ENCODE data around the gene PDE2A.

The PDE2A gene

DNA sequence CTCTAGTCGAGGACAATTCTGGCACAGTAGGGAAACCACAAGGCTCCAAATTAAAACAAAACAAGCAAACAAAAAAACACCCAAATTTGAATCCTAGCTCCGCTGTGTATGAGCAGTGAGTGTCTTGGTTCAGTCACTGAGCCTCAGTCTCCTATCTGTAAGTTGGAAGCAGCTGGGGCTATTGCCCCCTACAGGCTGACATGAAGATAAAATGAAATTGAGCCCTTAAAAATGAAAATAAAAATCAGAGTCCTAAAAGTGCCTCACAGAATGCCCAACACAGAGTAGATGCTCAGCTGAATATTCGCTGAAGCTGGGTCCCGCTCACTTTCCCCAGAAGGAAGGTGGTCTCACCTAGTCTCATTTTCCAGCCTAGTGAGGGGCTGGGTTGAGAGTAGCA is 65.2 kb downstream of the PDE2A start:
- DNase-seq: peak; percentile 22

DNA sequence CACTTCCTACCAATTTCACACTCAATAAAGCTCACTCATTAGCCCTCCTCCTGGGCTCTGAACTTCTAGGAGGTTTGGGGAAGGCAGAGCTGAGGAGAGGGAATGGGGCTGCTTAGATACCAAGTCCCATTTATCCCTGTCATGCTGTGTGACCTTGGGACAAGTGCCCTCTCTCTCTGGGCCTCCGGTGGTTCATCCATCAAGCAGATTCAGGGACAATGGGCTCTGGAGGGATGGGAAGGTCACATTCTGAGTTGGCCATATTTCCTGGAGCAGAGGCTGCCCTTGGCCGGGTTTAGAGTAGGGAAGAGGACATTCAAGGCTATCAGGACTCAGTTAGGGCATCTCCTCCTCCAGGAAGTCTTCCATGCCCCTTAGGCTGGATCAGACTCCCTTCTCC is 66.7 kb downstream of the PDE2A start:
- DNase-seq: no peak

DNA sequence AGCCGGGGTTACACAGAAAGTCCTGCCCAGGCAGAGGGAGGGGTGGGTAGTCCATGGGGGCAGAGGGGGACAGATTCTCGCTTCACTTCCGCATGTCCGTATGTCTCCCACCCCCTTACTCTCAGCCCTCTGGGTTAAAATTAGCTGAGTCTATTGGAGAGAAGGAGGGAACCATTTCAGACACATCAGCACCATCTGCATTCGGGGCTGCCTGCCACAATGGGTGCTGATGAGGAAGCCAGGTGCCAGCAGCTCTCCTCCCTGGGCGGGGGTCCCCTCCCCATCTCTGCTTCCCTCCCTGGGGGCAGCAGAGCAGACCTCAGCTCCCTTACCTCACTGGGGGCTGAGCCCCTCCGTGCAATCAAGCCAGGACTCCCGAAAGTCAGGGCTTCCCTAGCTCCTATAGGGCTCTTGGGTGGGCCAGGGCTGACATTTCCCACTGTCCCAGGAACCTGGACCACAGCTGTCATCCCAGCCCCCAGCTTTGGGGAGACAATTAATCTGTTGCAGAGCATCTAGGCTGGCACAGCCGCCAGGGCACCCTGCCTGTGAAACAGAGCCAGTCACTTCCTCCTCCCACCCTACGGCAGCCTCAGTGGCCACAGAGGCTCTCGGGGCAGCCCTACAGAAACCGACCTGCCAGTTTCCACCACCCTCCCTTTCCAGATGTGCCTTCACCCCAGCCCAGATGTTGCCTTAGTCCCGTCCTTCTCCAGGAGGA is 67.3 kb downstream of the PDE2A start:
- no peak for DNase-seq

DNA sequence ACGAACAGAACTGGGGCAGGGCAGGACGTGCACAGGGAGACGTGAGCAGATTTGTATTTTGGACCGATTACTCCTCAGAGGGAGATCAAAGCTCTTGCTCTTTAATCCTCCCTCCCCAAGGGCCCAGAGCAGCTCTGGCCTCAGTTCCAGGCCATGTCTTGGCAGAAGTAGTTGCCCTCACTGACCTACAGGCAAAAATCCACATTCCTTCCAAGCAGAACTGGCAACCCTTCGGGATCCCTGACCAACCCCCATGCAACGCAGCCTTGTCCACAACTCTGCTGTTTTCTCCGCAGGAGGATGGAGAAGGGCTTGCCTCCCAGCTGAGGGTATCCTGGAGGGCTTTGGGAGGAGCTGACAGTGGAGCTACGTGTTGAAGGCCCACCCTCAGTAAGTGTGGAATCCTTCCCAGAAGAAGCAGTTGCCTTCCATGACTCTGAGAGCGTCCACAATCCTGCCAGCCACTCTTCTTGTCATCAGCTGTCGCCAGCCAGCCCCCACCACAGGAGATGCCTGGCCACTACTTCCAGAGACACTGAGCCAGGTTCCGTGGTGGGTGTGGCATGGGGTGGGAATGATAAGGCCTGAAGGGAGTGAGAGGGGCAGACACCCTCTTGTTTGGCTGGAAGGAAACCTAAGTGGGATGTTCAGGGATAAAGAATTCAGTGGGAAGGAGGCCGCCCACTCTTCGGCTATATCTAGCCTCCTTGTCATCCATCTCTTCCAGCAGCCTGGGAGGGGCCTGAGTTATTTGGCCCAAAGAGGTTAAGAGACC is 68.1 kb downstream of the PDE2A start:
- DNase-seq: no peak

DNA sequence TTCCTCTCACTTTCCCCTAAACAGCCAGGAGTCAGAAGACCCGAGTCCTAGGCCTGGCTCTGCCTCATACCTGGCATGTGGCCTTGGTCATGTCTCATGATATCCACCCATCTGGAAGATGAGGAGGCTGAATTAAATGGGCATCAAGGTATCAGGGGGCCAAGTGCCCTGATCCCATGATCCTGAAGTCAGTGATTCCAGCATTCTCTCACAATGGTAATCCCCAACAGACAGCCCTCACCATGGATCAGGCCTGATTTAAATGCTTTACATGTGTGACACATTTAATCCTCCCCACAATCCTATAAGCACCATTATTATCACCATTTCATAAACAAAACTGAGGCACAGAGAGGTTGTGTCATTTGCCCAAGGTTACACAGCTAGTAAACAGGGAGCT is 70.0 kb downstream of the PDE2A start:
- DNase-seq: no peak

DNA sequence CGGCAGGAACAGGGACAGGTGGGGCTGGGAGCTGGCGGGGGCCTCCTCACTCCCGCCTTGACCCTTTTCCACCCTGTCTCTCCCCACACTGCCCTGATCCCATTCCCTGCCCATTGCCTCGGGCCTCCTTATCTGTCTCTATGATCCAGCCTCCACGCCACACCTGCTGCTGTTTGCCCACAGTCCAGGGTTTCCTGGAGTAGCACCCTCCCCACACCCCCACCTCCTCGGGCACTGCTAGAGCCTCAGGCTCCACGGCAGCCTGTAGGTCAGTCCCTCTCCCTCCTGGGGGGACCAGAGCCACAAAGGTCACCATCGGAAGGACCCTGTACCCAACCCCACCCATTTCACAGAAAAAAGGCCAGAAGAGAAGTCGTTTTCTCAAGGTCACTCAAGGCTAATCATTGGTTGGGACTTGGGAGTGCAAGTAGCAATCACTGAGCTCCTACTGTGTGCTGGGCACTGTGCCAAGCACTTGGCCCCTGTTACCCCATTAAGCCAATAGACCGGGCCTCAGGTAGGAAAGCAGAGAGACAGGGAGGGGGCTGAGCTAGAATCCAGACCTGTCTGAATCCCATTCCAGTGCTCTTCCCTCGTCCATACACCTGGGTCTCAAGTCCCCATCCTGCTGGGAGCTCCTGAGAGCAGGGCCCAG is 71.8 kb downstream of the PDE2A start:
- no peak for DNase-seq

DNA sequence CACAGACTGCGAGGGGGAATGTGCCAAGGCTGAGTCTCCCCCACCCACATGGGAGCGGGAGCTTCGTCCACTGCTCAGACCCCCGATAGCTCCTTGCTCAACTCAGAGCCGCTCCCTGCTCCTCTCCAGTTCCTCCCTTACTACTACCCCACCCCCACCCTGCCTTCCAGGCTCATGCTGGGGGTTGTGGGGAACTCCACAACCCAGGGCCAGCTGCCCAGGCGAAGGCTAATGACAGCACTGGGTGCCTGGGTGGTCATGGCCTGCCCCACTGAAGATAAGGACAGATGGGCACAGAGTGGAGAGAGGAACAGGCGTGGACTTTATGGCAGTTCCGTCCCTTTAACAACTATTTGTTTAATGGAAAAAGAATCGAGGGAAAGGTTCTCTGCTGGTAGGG is 73.7 kb downstream of the PDE2A start:
- no peak for DNase-seq

DNA sequence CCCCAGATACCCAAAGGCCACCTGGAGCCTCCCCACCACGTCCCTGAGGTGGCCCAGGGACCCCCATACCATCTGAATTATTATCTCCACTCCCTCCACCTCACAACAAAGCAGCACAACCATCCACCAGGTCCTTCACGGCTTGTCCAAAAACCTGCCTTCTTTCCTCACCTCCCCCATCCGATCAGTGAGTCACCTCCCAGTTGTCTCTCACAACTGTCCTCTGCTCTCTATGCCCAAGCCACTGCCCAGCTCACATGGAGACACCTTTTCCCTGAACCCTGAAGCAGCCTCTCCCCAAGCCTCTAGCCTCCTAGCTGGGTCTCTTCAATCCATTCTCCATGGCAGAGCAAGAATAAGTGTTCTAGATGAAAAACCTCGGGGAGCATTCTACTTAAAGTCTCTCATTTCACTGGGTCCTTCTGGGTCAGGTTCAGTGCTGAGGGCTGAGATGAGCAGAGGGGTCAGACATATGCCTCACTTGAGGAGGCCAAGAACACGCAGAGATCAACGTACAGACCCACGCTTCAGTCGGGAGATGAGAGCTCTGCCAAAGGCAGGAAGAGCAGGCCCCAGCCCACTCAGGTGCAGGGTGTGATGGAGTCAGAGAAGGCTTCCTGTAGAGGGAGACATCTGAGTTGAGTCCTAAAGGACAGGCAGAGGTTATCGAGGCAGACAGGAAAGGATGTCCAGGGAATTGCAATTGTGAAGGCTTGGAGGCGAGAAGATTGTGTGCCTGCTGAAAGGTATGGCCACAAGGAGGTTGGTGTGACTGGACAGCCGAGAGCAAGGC is 74.7 kb downstream of the PDE2A start:
- no peak for DNase-seq

DNA sequence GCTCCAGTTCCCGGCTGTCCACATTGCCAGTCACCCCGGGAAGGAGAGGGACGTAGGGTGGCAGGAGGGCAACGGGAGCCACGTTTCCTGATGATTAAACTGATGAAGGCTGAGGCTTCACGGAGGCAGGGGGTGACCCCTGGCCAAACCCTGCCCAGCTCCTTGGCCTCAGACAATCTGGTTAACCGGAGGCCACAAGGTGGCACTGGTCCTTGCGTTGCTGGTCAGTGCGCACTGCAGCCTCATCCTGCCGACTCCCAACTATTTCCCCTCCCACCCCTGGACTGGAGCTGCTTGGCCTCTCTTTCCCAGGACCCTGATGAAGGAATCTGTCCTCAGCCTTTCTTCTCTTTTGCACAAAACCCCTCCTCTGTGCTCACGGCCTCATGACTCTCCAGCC is 75.3 kb downstream of the PDE2A start:
- DNase-seq: no peak

DNA sequence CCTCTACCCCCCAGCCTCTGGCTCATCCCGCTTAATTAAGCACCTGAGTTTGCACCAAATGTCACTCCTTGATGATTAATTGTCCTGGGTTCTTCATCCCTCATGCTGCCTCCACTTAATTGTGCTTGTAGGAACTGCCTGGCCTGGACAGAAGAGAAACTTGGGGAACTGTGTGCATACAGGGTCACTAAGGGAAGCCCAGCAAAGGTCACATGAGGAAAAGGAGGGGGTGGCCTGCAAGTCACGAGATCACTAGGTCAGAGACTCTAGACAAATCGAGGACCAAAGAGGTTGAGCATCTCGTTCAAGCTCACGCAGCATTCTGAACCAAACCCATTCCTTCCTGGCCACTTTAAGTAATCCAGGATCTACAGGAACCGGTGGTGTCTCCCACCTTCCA is 75.8 kb downstream of the PDE2A start:
- DNase-seq: no peak

DNA sequence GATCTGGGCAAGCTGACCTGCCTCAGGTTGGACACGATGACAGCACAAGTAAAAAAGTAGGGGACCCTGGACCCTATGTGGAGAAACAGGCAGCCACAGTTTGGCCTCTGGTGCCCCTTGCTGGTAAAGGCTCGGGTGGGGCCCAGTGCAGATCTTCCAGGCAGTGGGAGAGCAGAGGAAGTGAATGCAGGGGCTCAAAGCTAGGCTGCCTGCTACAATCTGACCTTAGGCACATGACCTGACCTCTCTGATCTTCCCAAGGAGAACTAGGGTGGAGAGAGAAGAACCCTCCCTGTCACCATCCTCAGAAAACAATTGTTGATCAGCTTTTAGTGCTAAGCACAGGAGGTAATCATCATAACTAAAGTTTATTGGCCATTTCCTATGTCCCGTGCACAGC is 76.5 kb downstream of the PDE2A start:
- no peak for DNase-seq

DNA sequence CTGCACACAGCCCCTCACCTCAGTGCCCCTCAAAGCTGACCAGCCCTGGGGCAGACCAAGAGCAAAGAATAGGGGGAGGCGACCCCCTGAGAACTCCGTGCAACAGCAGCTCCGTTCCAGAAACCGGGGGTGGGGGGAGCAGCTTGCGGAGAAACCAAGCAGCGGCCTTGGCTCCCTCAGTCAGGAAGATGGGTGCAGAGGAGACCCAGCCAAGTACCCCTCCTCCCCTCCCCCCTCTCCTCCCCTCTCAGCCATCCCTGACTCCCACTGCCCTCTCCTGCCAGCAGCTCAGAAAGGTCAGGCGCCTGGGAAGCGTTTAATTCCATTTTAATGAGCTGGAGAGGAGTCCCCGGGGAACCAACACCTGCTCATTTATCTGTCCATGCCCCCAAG is 78.9 kb downstream of the PDE2A start:
- DNase-seq: no peak

DNA sequence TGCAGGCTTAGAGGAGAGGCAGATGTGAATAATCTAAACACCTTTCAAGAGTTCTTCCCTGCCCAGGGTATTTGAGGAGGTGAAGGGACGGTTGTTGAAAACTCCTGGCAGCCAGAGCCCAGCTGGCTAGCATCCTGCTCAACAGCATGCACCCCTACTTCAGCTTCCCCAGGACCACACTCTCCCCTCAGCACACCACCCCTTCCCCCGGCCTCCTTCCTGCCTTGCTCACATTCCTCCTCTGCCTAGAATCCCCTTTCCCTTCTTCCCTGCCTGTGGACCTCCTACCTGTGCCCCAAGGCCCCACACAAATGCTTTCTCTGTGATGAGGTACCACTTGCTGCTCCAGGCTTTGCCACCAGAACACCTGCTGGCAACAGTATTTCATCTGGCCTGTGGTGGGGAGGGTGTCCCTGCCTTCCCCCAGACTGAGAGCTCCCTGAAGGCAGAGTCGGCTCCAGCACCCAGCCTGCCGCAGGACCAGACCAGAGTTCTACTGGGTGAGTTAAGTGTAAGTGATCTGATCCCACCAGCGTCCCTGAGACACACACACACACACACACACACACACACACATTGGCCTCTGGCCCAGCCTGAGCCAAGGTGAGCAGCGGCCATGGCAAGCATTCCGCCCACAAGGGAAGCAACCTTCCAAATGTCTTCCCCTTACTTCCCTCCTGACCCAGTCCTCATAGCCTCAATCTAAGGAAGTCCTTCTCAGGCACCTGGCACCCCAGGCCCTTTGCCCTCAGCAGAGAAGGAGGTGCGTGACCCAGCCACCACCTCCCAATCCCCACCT is 79.5 kb downstream of the PDE2A start:
- no peak for DNase-seq

DNA sequence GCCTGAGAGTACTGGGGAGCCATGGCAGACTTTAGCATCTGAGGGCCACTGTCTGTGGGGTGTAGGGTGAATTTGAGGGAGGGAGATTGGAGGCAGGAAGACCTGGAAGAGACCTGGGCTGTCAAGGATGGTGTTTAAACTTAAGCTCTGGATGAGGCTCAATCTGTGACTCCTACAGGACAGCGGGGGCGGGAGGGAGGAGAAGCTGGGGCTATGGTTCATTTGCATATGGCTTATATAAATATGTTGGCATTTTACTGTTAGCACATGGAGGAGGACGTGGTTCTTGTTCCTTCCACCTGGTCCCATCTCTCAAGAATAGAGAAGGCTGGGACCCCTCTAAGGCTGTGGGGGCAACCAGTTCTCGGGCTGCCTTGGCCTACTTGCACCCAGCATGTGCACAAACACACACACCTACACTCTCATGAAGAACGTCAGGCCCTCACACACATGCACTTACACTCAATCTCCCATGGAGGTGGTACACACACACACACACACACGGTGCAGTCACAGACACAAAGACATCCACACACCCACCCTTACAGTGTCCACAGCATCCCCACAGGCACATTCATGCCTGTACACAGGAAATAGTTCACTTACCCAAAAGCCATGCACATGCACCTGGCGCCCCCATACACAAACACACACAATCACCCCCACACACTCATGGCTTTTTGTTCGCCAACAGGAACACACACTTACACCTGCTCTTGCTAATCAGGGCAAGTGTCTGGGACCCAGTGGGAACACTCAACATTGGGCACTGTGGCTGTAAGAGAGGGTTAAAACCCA is 81.3 kb downstream of the PDE2A start:
- no peak for DNase-seq

DNA sequence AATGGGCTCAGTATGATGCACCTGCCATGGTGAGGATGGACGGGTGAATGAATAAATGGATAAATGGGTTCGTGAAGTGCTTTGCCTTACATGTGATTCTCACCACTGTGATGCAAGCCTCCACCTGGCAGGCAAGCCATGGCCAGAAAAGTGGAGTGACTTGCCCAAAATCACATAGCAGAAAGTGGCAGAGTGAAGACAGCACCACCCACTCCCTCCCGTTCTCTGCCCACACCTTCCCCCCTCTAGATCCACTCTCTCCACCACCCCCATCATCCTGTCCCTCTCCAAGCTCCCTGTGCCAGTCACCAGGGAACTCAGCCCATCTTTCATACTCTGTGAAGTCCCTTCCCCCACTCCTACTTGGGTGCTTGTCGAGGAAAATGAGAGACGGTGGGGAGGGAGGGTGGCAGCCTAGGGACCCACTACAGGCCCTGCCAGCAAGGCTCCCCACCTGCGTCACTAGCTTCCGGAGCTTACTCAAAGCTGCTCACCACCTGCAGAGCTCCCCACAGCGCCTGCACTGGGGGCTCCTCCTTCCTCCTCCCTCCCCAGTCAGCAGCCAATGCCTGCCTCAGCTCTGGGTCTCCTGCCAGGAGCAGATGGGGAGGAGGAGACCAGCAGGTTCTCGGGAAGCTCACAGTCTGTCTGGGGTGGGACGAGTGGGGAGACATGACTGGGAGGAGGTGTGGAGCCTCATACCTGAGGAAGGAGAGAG is 82.3 kb downstream of the PDE2A start:
- peak; percentile 17 for DNase-seq

DNA sequence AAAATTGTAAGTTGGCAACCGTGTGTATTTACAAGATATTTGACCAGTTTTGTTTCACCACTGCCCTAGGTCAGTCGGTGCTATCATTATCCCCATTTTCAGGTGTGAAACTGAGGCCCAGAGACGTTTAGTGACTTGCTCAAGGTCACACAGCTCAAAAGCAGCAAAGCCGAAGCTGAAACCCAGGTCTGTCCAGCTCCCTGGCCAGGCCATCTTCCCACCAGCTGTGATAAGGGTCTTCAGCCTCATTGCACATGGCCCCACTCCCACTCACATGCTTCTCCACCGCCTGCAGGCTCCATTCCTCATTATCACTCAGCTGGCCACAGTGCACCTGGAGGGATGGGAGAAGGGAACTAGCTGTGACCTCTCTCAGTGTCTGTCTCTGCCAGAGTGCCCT is 83.2 kb downstream of the PDE2A start:
- DNase-seq: no peak

DNA sequence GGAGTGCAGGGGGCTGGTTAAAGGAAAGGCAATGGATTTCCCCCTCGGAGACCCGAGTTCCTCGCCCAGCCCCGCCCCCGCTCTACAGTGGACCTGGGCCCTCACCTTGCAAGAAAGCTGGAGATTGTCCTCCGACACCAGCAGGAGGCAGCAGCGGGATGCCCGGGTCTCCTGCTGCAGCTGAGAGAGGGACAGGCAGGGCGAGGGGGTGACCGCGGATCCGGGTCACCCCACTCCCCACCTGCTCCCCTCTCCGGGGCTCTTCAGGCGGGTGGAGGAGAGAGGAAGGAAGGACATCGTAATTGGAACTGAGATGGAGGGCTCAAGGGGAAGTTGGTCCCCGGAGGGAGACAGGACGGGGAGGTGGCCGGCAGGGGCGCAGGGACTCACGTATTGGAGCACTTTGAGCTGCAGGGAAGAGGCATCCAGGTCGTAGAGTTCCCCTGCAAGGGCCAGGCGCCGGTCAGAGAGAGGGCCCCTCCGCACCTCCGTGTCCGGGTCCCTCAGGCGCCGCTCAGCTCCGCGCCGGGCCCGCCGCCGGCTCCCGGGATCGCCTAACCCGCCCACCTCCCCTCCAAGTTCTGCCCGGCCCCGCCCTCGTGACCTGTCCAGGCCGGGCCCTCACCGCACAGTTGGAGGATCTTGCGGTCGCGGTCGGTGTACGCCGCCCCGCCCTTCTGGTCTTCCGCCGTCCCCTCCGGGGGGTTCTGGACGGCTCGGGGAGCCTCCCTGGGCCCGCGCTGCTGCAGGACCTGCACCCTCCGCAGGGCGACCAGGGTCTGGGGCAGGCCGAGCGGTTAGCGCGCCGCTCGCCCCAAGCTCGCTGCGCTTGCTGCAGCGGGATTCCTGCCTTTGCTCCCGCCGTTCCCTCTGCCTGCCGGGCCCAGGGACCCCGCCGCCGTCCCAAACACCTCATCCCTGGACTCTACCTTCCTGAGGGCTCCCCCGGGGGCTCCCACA is 84.1 kb downstream of the PDE2A start:
- DNase-seq: peak; percentile 24

DNA sequence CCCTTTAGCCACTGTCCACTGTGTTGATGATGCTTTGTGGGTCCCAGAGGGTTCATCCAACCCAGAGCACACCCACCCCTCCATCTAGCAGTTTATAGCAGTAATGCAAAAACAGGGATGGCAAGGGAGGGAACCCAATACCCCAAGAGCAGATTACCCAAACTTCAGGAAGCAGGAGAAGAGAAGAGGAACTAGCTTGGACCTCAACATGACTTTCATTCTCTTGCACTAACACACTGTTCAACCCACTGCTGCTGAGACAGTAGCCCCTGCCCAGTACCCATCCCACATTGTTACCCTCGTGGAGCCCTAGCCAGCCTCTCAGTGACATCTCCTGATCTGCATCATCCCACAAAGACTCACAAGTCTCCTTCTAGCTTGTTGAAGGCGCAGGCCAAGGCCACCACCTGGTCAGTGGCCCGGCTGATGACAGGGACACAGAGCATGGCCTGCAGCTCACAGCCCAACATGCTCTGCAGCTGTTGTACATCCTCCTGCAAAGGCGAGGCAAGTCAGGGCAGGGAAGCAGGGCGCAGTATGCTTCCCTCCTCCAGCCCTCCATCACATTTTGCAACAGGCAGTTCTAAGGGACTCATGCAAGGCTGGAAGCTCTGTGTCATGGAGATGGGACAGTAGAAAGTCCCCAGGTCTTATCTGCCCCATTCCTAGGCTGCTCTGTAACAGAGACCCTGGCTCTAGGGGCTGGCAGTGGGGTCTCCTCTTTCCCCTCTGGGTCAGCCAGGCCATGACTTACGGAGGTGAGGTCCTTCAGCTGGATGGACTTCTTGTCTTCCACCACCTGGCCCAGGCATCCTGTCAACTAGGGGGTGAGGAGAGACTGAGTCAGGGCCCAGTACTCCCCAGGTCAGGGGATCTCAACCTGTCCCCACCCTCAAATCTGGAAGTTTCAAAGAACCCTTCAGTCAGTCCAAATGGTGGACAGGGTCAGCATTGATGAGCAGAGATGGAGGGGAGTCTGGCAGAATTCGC is 85.5 kb downstream of the PDE2A start:
- DNase-seq: no peak

All from CD4-positive, alpha-beta T cell treated with Interleukin-4 for 4 hours (primary cell).